HG03439 (cell line): ENCODE measurements around the gene PARD6B.
A peak's percentile ranks its signal among the peaks of the same experiment; 100 is the strongest.
"Not testable (repeated sequence)": the region's sequence is repeated elsewhere in the genome, so short reads cannot be mapped to it uniquely, and the experiment has no call there.

Experiments used
- ATAC-seq: cut with Tn5 transposase; IDR thresholded peaks from one replicate; pipeline ENCODE4 v1.9.1; 2021; ENCODE audit warnings: mild to moderate bottlenecking, moderate library complexity; ENCODE audit not compliant: unreplicated experiment

The PARD6B gene

GRCh38 chr20:50794846-50795634 is 63.7 kb downstream of the PARD6B start, which contains the start of gene BCAS4:
Gene BCAS4 (plus strand): TSS chr20:50795061. CDS start chr20:50795084, 23 bp downstream.
- peak; percentile 61 for ATAC-seq

- no peak for ATAC-seq
Observed at GRCh38 chr20:50797142-50797541, 65.8 kb downstream of the PARD6B start.

- ATAC-seq: no peak
Observed at GRCh38 chr20:50798650-50799049, 67.3 kb downstream of the PARD6B start.

- ATAC-seq: no peak
Observed at GRCh38 chr20:50799176-50799889, 68.0 kb downstream of the PARD6B start.

DNA sequence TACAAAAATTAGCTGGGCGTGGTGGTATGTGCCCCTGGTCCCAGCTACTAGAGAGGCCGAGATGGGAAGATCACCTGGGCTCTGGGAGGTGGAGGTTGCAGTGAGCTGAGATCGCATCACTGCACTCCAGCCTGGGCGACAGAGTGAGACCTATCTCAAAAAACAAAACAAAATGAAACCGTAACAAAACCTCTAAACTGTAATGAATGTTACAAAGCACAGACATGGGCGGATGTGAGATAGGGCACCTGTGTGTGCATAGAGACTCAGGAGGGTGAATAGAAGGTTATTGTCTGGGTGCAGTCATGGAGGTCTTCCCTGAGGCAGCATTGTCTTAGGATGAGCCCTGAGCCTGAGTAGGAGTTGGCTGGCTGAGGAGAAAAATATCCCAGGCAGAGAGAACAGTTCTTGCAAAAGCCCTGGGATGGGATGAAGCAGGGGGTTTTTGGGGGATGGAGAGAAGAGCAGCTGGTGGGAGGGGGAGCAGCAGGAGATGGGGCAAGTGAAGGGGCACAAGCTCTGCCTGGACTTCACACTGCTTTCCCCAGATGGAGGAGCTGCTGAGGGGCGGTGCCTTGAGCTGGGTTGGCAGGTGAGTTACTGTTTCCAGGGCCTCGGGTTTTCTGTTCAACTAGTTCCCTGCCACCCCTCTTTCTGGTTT is 68.6 kb downstream of the PARD6B start:
- no peak for ATAC-seq

DNA sequence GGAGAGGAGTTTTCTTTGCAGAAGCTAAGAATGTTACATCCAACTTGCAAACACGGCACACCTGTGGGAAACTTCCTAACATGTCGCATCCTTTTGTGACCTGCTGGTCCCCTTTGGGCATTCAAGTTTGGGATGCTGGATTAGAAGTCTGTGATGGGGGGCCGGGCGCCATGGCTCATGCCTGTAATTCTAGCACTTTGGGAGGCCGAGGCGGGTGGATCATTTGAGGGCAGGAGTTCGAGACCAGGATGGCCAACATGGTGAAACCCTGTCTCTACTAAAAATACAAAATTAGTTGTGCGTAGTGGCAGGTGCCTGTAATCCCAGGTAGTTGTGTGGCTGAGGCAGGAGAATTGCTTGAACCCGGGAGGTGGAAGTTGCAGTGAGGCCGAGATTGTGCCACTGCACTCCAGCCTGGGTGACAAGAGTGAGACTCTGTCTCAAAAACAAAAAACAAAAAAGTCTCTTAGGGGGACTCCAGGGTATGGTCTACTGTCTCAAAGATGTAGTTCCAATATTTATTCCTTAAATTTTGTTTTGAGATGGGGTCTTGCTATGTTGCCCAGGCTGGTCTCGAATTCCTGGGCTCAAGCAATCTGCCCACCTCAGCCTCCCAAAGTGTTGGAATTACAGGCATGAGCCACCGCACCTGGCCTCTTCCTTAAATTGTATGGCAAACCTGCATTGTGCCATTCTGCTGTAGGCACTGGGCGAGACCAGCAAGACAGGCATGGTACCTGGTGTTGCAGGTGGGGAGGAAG is 69.8 kb downstream of the PARD6B start:
- ATAC-seq: not testable (repeated sequence)

- ATAC-seq: no peak
Observed at GRCh38 chr20:50801747-50802125, 70.4 kb downstream of the PARD6B start.

DNA sequence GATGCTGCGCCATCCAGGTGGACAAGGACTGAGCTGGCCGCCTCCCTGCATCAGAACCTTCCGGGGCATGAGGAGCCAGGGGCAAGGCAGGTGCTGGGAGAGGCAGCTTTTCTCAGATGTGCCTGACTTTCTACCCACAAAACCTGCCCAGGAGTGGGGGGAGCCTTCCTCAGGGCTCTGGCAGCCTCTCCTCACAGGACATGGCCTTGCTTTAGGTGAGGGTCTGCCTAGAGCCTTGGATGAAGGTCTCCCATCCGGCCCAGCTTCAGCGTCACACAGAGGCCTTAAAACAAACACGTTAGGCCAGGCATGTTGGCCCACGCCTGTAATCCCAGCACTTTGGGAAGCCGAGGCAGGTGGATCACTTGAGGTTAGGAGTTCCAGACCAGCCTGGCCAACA is 70.9 kb downstream of the PARD6B start:
- ATAC-seq: no peak

DNA sequence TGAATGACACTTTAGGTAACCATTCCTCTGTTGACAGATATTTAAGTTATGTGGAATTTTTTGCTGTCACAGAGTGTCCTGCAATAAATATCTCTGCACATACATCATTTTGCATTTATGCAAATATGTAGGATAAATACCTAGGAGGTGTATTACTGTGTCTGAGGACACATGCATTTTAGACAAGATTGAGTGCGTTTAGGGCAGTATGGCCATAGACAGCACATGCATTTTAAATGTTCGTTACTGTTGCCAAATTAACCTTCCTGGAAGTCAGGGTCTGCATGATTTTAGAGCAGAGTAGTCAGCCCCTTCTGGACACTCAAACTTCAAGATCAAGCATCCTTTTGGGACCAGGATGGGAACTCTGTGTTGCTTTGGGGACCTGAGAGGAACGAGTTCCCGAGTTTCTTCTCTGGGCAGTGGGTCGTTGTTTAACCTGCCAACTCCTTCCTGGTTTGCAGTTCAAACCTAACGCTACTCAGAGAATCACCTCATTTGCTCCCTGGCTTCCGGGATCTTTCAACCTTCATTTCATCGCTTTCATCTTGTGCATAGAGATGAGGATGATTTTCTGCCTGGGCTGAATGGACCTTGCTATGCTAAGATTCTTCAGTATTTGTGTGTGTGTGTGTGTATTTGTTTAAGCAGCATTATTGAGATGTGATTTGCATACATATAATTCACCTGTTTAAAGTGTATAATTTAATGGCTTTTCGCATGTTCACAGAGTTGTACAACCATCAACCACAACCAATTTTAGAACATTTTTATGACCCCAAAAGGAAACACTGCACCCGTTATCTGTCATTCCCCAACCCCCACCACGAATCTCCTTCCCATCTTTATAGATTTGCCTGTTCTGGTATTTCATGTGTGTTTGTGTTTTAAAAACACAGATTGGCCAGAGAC is 73.3 kb downstream of the PARD6B start:
- ATAC-seq: no peak

DNA sequence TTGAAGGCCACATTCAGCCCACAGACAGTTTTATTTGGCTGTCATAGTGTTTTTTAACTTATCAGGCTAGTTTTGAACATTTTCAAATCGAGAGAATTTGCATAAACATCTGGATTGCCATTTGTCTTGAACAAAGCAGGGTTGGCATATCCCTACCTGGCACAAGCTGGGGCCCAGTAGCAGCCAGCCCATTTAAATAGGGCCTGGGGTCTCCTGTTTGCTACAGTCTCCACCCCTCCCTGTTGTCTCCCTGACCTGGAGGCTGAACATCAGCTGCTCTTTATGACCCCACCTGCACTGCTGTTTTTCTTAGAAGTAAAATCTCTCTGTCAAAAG is 73.9 kb downstream of the PARD6B start:
- ATAC-seq: no peak

DNA sequence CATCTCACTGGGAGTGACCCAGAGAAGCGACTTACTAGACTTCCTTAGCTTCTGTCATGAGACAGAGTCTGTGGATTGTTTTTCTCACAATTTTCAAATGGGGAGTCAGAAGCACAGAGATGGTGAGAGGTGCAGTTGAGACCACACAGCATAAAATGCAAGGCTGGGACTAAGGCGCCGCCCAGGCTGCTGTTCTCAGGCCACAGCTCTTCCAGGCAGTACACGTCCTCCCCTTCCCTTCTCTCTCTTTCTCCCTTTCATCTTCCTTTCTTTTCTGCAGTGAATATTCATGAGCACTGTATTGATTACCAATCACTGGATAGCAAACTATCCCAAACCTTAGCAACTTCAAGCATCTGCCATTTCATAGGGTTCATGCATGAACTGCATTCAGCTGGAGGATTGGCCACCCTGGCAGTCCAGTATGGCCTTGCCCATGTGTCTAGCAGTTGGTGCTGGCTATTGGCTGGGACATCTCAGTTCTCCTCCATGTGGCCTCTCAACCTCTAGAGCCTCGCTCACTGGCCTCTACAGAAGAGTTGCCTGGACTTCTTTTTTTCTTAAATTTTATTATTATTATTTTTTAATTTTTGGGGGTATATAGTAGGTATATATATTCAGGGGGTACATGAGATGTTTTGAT is 74.9 kb downstream of the PARD6B start:
- no peak for ATAC-seq
